ENCODE data around the gene TARBP2.

The TARBP2 gene

GRCh38 chr12:53492188-53492587 is 8.9 kb upstream of the TARBP2 start:
- TF ChIP-seq CTCF (conservative IDR thresholded peaks at IDR 0.05): no peak
- H3K27ac ChIP-seq: peak overlapping the region; percentile 84

GRCh38 chr12:53492830-53493609 is 8.1 kb upstream of the TARBP2 start:
- peak overlapping the region; percentile 84 for H3K27ac ChIP-seq
- no peak for TF ChIP-seq CTCF (conservative IDR thresholded peaks at IDR 0.05)

GRCh38 chr12:53493610-53494391 is 7.3 kb upstream of the TARBP2 start:
- TF ChIP-seq CTCF (conservative IDR thresholded peaks at IDR 0.05): no peak
- H3K27ac ChIP-seq: peak overlapping the region; percentile 84

GRCh38 chr12:53495903-53496751 is 5.0 kb upstream of the TARBP2 start:
- H3K27ac ChIP-seq: peak overlapping the region; percentile 9; the same call in 1 of the 2 replicates
- TF ChIP-seq CTCF (conservative IDR thresholded peaks at IDR 0.05): no peak

DNA sequence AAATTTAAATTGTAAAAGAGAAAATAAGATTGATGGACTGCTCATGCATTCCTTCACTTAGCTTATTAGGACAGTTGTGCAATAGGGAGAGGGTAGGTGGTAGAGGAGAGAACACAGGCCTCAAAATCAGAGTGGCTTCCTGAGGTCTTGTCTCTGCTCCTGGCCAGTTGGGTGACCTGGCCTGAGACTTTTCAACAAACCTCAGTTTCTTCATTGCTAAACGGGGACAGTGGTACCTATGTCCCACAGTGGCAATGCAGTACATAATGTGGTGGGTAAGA is 4.4 kb upstream of the TARBP2 start:
- H3K27ac ChIP-seq: no peak overlapping the region
- TF ChIP-seq CTCF (conservative IDR thresholded peaks at IDR 0.05): no peak

DNA sequence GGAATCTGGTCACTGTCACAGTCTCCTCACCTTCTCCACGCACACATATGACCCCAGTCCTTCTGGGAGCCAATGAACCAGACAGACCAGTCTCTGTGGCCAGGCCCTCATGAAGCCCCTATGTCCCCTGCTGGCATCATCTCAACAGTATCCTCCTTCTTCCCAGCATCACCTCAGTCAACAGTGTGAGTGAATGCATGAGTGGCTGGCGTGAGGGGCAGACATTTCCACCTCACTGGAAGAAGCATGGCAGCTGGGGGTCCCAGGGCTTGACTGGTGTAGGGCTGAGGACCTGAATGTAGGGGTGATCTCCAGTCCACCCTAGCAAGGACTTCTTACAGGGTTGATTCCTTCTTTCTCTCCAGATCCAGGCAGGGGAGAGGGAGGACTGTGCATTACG is 3.6 kb upstream of the TARBP2 start:
- no peak for TF ChIP-seq CTCF (conservative IDR thresholded peaks at IDR 0.05)
- no peak overlapping the region; the same call in 1 of the 2 replicates for H3K27ac ChIP-seq

- TF ChIP-seq CTCF (conservative IDR thresholded peaks at IDR 0.05): no peak
These were observed 2.9 kb upstream of the TARBP2 start for GRCh38 chr12:53498235-53498630.

More at GRCh38 chr12:53498235-53498630, 2.9 kb upstream of the TARBP2 start:
- peak overlapping the region; percentile 99; the same call in 1 of the 2 replicates for H3K27ac ChIP-seq

All from VCaP (cell line).